ENCODE data around the gene CTIF.

CTIF gene

GRCh38 chr18:48693006-48693405 is 154.2 kb downstream of the CTIF start:
- POLR2A ChIA-PET = no interaction called here
- DNase-seq (ENCODE audit: low read depth, low spot score) = no peak
- no peak for TF ChIP-seq CTCF (IDR thresholded peaks at IDR 0.05; ENCODE audit: insufficient read depth, low read length, missing control alignments)
- CTCF ChIA-PET = interaction anchor here (1.3 kb wide), 1 partner anchor 14 kb away, joined by 3 read pairs; no protein-coding TSS in a partner anchor
- no peak overlapping the region for H3K4me3 ChIP-seq (ENCODE audit: low read depth, low read length)

GRCh38 chr18:48693625-48694262 is 154.9 kb downstream of the CTIF start:
- TF ChIP-seq CTCF (IDR thresholded peaks at IDR 0.05; ENCODE audit: insufficient read depth, low read length, missing control alignments) = no peak
- CTCF ChIA-PET = interaction anchor here (1.1 to 2.5 kb wide), 3 partner anchors 15 to 349 kb away, joined by 3 to 11 read pairs (median 4); no protein-coding TSS in a partner anchor
- no peak for DNase-seq (ENCODE audit: low read depth, low spot score)
- POLR2A ChIA-PET = no interaction called here
- no peak overlapping the region for H3K4me3 ChIP-seq (ENCODE audit: low read depth, low read length)

GRCh38 chr18:48694295-48694694 is 155.5 kb downstream of the CTIF start:
- POLR2A ChIA-PET = no interaction called here
- CTCF ChIA-PET = interaction anchor here (0.9 to 2.5 kb wide), 4 partner anchors 16 to 348 kb away, joined by 3 to 11 read pairs (median 4); no protein-coding TSS in a partner anchor
- TF ChIP-seq CTCF (IDR thresholded peaks at IDR 0.05; ENCODE audit: insufficient read depth, low read length, missing control alignments) = no peak
- H3K4me3 ChIP-seq (ENCODE audit: low read depth, low read length) = no peak overlapping the region
- DNase-seq (ENCODE audit: low read depth, low spot score) = no peak

- ChIA-PET CTCF (interaction anchor here (0.6 to 2.5 kb wide), 3 partner anchors 15 to 149 kb away, joined by 3 to 11 read pairs (median 3); no protein-coding TSS in a partner anchor), POLR2A (no interaction called here)
- DNase-seq (ENCODE audit: low read depth, low spot score) = no peak
- no peak overlapping the region for H3K4me3 ChIP-seq (ENCODE audit: low read depth, low read length)
- no peak for TF ChIP-seq CTCF (IDR thresholded peaks at IDR 0.05; ENCODE audit: insufficient read depth, low read length, missing control alignments)
Measured at GRCh38 chr18:48695671-48696070, 156.8 kb downstream of the CTIF start.

GRCh38 chr18:48696218-48696617 is 157.4 kb downstream of the CTIF start:
- TF ChIP-seq CTCF (IDR thresholded peaks at IDR 0.05; ENCODE audit: insufficient read depth, low read length, missing control alignments) = no peak
- DNase-seq (ENCODE audit: low read depth, low spot score) = no peak
- H3K4me3 ChIP-seq (ENCODE audit: low read depth, low read length) = no peak overlapping the region
- ChIA-PET CTCF (interaction anchor here (0.9 to 2.5 kb wide), 3 partner anchors 20 to 736 kb away, joined by 3 to 11 read pairs (median 3); no protein-coding TSS in a partner anchor), POLR2A (no interaction called here)

GRCh38 chr18:48697441-48697840 is 158.6 kb downstream of the CTIF start:
- CTCF ChIA-PET = interaction anchor here (1.0 to 1.1 kb wide), 2 partner anchors 252 to 345 kb away, joined by 3 read pairs; no protein-coding TSS in a partner anchor
- no peak for DNase-seq (ENCODE audit: low read depth, low spot score)
- no peak for TF ChIP-seq CTCF (IDR thresholded peaks at IDR 0.05; ENCODE audit: insufficient read depth, low read length, missing control alignments)
- POLR2A ChIA-PET = no interaction called here
- H3K4me3 ChIP-seq (ENCODE audit: low read depth, low read length) = no peak overlapping the region
